Measurements from ENCODE around the gene SLC9A4. TPM values are rescaled to one million over a fixed set of nuclear protein-coding genes. Genes with fewer than 3 reads are reported as not detected.

SLC9A4 gene
- total and polyA plus RNA-seq, 2 donors (not counting 3 experiments of a cell fraction or from before 2014, with no cell fraction given) = not detected

- CTCF ChIA-PET = no interaction called here
- Histone ChIP-seq H2AFZ (ENCODE audit: low read depth, low read length) (no peak overlapping the region), H3K9me3 (replicated peaks; ENCODE audit: control insufficient read depth, insufficient read depth, low read length) (no peaks in the 10 kb centered on the region), H3K27me3 (ENCODE audit: control insufficient read depth in 2 of 2, insufficient read depth in 2 of 2, low read length in 2 of 2) (no peaks in the 10 kb centered on the region), H3K36me3 (ENCODE audit: control insufficient read depth in 2 of 2, extremely low read depth in 1 of 2, insufficient read depth in 2 of 2, low read length in 2 of 2) (no peaks in the 10 kb centered on the region), H4K20me1 (replicated peaks; ENCODE audit: control insufficient read depth, extremely low read depth, insufficient read depth, low read length) (no peaks in the 10 kb centered on the region), H3K4me1 (ENCODE audit: control insufficient read depth, extremely low read depth, insufficient read depth, low read length) (peaks cover 20% of the 10 kb centered on the region), H3K4me3 (replicated peaks in 1 of 3; ENCODE audit: insufficient read depth in 1 of 3, low read depth in 1 of 3, low read length in 3 of 3) (no peak overlapping the region), H3K79me2 (ENCODE audit: control insufficient read depth, insufficient read depth, low read length) (no peaks in the 10 kb centered on the region), H3K9me1 (replicated peaks; ENCODE audit: control insufficient read depth, extremely low read depth, insufficient read depth, low read length) (no peaks in the 10 kb centered on the region), H3K4me2 (ENCODE audit: insufficient read depth, low read length) (no peak overlapping the region), H3K9ac (replicated peaks; ENCODE audit: extremely low read depth, insufficient read depth, low read length) (no peak overlapping the region), H3K27ac (ENCODE audit: insufficient read depth, low read depth, low read length) (no peak overlapping the region)
- dilution Hi-C loops (cut with MboI; ENCODE audit: extremely low pct_ligation_motif_present, low sequenced_read_pairs) = no loop called here
- intact Hi-C loops (cut with micrococcal nuclease) = no loop called here
- TF ChIP-seq MYC (IDR thresholded peaks at IDR 0.05; ENCODE audit: low read depth, low read length) (no peak), JUN (IDR thresholded peaks at IDR 0.05; ENCODE audit: borderline replicate concordance, insufficient read depth, insufficient read length, low read depth) (no peak), POLR2A (IDR thresholded peaks at IDR 0.05; ENCODE audit: low read depth, low read length) (no peak), POLR2AphosphoS5 (IDR thresholded peaks at IDR 0.05; ENCODE audit: insufficient read depth, low read depth, low read length) (no peak), CTCF (IDR thresholded peaks at IDR 0.05; ENCODE audit: extremely low read depth in 1 of 2, insufficient read depth in 1 of 2, low read depth in 1 of 2, low read length in 2 of 2) (no peak), EZH2 (IDR thresholded peaks at IDR 0.05; ENCODE audit: borderline replicate concordance, low read depth, low read length, severe bottlenecking) (no peak), MAX (IDR thresholded peaks at IDR 0.05; ENCODE audit: insufficient read depth, insufficient read length) (no peak), FOS (IDR thresholded peaks at IDR 0.05; ENCODE audit: borderline replicate concordance, insufficient read depth, low read length) (no peak), GATA2 (IDR thresholded peaks at IDR 0.05; ENCODE audit: insufficient read depth, insufficient read length, low read depth, low read length) (no peak)
- DNase-seq (ENCODE audit: low read depth, low spot score) (no peak), FAIRE-seq (no peak)
- BruUV-seq (replicated peaks) = no TSS peak
- POLR2A ChIA-PET = no interaction called here
These were observed 42.8 kb downstream of the SLC9A4 start for GRCh38 chr2:102515851-102516250.

All from endothelial cell of umbilical vein (primary cell).